ENCODE data around the gene CD2AP. TPM values are rescaled to one million over a fixed set of nuclear protein-coding genes. Genes with fewer than 3 reads are reported as not detected.

The CD2AP gene
- total and polyA plus RNA-seq, 4 donors = 5.7 to 22.4 (median 11.5) TPM

GRCh38 chr6:47451162-47451561 lies 26.4 kb upstream of the CD2AP start:
- no peak overlapping the region for H3K9ac ChIP-seq (ENCODE audit: low read depth in 1 of 2, low read length in 2 of 2)
- H3K27ac ChIP-seq (ENCODE audit: low read depth in 1 of 2, low read length in 2 of 2) = no peak overlapping the region
- H3K36me3 ChIP-seq (ENCODE audit: control insufficient read depth in 4 of 4, insufficient read depth in 3 of 4, low read depth in 1 of 4, low read length in 3 of 4) = no peaks in the 10 kb centered on the region
- 96% methylated on average over 2 of the region's 2 CpGs for WGBS
- TF ChIP-seq JUND (IDR thresholded peaks at IDR 0.05) (no peak), HNF4G (IDR thresholded peaks at IDR 0.05) (no peak), FOXA1 (IDR thresholded peaks at IDR 0.05) (no peak), TAF1 (conservative IDR thresholded peaks at IDR 0.05) (no peak), RAD21 (IDR thresholded peaks at IDR 0.05) (no peak), ATF3 (IDR thresholded peaks at IDR 0.05) (no peak), REST (IDR thresholded peaks at IDR 0.05) (no peak), RXRA (IDR thresholded peaks at IDR 0.05) (no peak), NR2F2 (IDR thresholded peaks at IDR 0.05) (no peak)
- no peaks in the 10 kb centered on the region for H3K9me3 ChIP-seq (ENCODE audit: control insufficient read depth in 4 of 4, low read length in 3 of 4)
- H3K27me3 ChIP-seq (ENCODE audit: control insufficient read depth in 4 of 4, insufficient read depth in 4 of 4, low read length in 3 of 4) = no peaks in the 10 kb centered on the region
- DNase-seq (ENCODE audit: low spot score) = no peak
- H3K4me3 ChIP-seq (ENCODE audit: low read depth in 1 of 3, low read length in 3 of 3) = no peak overlapping the region
- H3K4me1 ChIP-seq (ENCODE audit: control insufficient read depth in 4 of 4, insufficient read depth in 4 of 4, low read length in 3 of 4) = peaks cover 0 to 6% (median 3%) of the 10 kb centered on the region in 4 donors

GRCh38 chr6:47452899-47453298 lies 24.7 kb upstream of the CD2AP start:
- peaks cover 0 to 4% (median 2%) of the 10 kb centered on the region in 4 donors for H3K4me1 ChIP-seq (ENCODE audit: control insufficient read depth in 4 of 4, insufficient read depth in 4 of 4, low read length in 3 of 4)
- no peak overlapping the region for H3K4me3 ChIP-seq (ENCODE audit: low read depth in 1 of 3, low read length in 3 of 3)
- no peak overlapping the region for H3K27ac ChIP-seq (ENCODE audit: low read depth in 1 of 2, low read length in 2 of 2)
- no peak for DNase-seq (ENCODE audit: low spot score)
- H3K36me3 ChIP-seq (ENCODE audit: control insufficient read depth in 4 of 4, insufficient read depth in 3 of 4, low read depth in 1 of 4, low read length in 3 of 4) = no peaks in the 10 kb centered on the region
- no peak for TF ChIP-seq TAF1 (conservative IDR thresholded peaks at IDR 0.05)
- no peak for TF ChIP-seq GABPA (IDR thresholded peaks at IDR 0.05 in 1 of 2, conservative IDR thresholded peaks at IDR 0.05 in 1 of 2)
- TF ChIP-seq ZBTB33 (IDR thresholded peaks at IDR 0.05) = no peak
- no peak for TF ChIP-seq FOXA1 (IDR thresholded peaks at IDR 0.05)
- TF ChIP-seq MAX (IDR thresholded peaks at IDR 0.05) = no peak
- no peak for TF ChIP-seq NR2F2 (IDR thresholded peaks at IDR 0.05)
- TF ChIP-seq SP1 (IDR thresholded peaks at IDR 0.05) = no peak
- no peak for TF ChIP-seq EGR1 (IDR thresholded peaks at IDR 0.05; ENCODE audit: low read depth in 2 of 2)
- TF ChIP-seq REST (IDR thresholded peaks at IDR 0.05) = no peak
- no peak for TF ChIP-seq RXRA (IDR thresholded peaks at IDR 0.05)
- no peak for TF ChIP-seq ATF3 (IDR thresholded peaks at IDR 0.05)
- no peaks in the 10 kb centered on the region for H3K9me3 ChIP-seq (ENCODE audit: control insufficient read depth in 4 of 4, low read length in 3 of 4)
- WGBS = 89% methylated on average over 2 of the region's 2 CpGs
- H3K9ac ChIP-seq (ENCODE audit: low read depth in 1 of 2, low read length in 2 of 2) = no peak overlapping the region
- H3K27me3 ChIP-seq (ENCODE audit: control insufficient read depth in 4 of 4, insufficient read depth in 4 of 4, low read length in 3 of 4) = no peaks in the 10 kb centered on the region

Measured in liver (tissue), 9 donors.